Measurements from ENCODE around the gene ARMC7.

DNA sequence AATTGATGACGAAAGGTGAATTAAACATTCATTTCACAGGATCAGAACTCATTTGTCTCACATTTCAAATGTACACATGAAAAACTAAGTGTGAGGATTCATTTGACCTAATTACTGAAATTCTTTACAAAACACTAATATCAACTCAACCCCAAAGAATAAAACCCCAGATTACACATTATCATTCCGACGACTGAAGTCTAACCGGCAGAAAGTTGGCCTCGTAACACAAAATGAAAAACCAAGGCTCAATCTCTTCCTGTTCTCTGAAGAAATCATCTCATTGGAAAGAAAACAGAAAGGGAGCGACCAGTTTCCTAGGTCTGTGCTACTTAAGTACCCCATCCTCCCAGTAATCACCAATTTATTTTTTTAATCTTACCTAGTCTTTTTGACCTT lies 42.8 kb downstream of the ARMC7 start:
- TF ChIP-seq EZH2 (IDR thresholded peaks at IDR 0.05; ENCODE audit: low read length, missing control alignments), result no peak
- TF ChIP-seq, protein P1, sequence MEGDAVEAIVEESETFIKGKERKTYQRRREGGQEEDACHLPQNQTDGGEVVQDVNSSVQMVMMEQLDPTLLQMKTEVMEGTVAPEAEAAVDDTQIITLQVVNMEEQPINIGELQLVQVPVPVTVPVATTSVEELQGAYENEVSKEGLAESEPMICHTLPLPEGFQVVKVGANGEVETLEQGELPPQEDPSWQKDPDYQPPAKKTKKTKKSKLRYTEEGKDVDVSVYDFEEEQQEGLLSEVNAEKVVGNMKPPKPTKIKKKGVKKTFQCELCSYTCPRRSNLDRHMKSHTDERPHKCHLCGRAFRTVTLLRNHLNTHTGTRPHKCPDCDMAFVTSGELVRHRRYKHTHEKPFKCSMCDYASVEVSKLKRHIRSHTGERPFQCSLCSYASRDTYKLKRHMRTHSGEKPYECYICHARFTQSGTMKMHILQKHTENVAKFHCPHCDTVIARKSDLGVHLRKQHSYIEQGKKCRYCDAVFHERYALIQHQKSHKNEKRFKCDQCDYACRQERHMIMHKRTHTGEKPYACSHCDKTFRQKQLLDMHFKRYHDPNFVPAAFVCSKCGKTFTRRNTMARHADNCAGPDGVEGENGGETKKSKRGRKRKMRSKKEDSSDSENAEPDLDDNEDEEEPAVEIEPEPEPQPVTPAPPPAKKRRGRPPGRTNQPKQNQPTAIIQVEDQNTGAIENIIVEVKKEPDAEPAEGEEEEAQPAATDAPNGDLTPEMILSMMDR (conservative IDR thresholded peaks at IDR 0.05 in 1 of 2, IDR thresholded peaks at IDR 0.05 in 1 of 2; ENCODE audit: low read depth in 1 of 2, low read length in 2 of 2), result no peak
